Colonic mucosa (tissue), 4 donors: ENCODE results near the gene RNF166. TPM values are rescaled to one million over a fixed set of nuclear protein-coding genes. Genes with fewer than 3 reads are reported as not detected.

Experiments used
- DNase-seq: peaks from one replicate; pipeline ENCODE4 v3.0.0-alpha.2; 2020
- H3K27ac ChIP-seq: fragments of 200-600 bp; one replicate; pipeline ENCODE4 v1.8.0; 2021
- H3K27me3 ChIP-seq: fragments of 200-600 bp; one replicate; pipeline ENCODE4 v1.8.0; 2021
- H3K36me3 ChIP-seq: fragments of 200-600 bp; one replicate; pipeline ENCODE4 v1.8.0; 2021
- H3K4me1 ChIP-seq: fragments of 200-600 bp; one replicate; pipeline ENCODE4 v1.8.0; 2021; ENCODE audit warnings: mild to moderate bottlenecking
- H3K4me3 ChIP-seq: fragments of 200-600 bp; one replicate; pipeline ENCODE4 v1.8.0; 2021
- H3K9ac ChIP-seq, 2 donors: one replicate each; pipeline ENCODE4 v1.7.0; 2013; ENCODE audit warnings: control low read depth in 2 of 2, low read depth in 2 of 2, low read length in 2 of 2
- H3K9me3 ChIP-seq: fragments of 200-600 bp; one replicate; pipeline ENCODE4 v1.8.0; 2021
- CTCF ChIP-seq: fragments of 200-600 bp; IDR thresholded peaks from one replicate; pipeline ENCODE4 v1.8.0; 2022; ENCODE audit warnings: antibody characterized with exemption, mild to moderate bottlenecking
- intact Hi-C: fragments of 100-400 bp; cut with DNase I; formaldehyde crosslinking; loops from one replicate; pipeline ENCODE4 v1.14.1; 2022
- total RNA-seq, 2 donors: library from RNA; stranded (reverse); fragmentation: NEBNext Ultra II Directional in 1 of 2; extraction: Animal tissue kit (Norgen Biotek cat#: 25700) in 1 of 2; gene quantifications; one replicate each; pipeline ENCODE4 v1.2.1, GENCODE V29; 2021
- donor health status: healthy.
- donor health status: DM: no; HTN: no; CAD: no.
- donor health status: DM: no; HTN: no; CAD: no.

The RNF166 gene
- total RNA-seq, 2 donors from 2014 or later, result 9.2 to 9.3 TPM

DNA sequence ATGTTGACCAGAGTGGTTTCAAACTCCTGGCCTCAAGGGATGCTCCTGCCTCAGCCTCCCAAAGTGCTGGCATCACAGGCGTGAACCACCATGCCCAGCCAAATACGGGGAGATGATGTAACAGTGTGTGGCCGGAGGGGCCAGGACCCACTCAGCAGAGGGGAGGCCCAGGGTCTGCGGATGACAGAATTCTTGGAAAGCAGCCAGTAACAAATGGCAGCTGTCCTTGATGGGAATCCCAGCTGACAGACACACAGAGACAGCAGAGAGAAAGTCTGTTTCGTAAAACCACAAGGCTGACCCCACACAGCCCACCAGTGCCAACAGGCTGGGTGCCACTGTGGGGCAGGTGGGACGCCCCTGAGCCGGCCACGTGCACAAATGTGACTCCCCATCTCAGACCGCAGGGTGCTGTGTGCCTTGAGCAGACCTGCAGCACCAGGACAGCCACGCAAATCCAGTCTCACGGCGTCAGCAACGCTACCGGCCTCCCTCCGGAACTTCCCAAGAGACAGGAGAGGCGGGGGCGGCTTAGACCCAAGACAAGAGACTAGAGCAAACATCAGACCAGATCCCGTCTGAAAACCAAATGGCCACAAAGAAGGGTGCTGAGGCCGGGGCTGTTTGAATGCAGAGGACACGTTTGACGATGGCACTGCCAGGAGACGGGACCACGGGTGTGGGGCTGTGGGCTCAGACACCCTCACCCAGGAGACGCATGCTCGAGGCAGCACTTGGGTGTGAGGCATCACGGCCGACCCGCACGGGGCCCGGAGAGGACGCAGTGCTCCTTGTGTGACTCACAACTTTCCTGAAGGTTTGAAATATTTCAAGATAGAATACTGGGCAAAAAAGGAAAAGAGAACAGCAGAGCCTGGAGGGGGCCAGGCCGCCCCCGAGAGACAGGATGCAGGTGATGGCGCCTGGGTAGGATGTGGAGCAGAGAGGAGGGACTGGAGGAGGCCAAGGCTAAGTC, 24.7 kb upstream of the RNF166 start:
- intact Hi-C loops, result no loop called here
- no peaks in the 10 kb centered on the region for H3K9me3 ChIP-seq
- no peak for TF ChIP-seq CTCF
- no peaks in the 10 kb centered on the region for H3K4me1 ChIP-seq
- H3K27me3 ChIP-seq, result no peaks in the 10 kb centered on the region
- no peak for DNase-seq
- H3K36me3 ChIP-seq, result peaks cover 18% of the 10 kb centered on the region
- H3K4me3 ChIP-seq, result no peak overlapping the region
- no peak overlapping the region for H3K9ac ChIP-seq
- H3K27ac ChIP-seq, result no peak overlapping the region

DNA sequence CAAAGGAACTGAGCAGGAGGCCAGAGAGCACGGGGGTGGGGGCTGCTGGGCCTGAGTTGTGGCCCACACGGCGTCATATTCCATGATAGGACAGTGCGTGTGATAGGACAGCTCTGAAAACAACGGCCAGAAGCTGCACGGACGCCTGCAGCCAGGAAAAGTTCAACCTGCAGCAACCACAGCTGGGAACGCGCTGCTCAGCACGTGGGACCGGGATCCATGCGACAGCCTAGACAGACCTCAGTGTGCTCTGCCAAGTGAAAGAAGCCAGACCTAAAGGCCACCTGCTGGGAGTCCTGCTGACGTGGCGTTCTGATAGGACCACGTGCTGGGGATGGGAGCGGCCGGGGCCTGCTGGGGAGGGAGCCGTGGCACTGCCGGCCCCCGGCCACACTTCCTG, 21.7 kb upstream of the RNF166 start:
- intact Hi-C loops, result no loop called here

DNA sequence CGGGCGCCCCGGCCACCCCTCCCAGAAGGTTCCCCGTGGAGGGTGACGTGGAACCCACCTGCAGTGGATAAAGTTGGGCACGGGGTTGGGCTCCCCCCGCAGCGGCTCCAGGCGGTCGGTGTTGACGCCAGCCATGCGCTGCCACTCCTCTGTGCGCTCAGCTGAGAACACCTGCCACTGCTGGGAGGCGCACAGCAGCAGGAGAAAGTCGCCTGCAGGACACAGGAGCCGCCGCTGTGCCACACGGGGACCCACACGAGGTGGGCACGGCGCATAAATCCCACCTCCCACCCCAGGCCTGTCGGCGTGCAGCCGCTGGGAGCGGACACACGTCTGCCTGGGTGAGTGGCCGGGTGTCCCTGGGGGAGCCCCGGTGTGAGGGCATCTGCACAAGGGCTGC, 20.8 kb upstream of the RNF166 start:
- Histone ChIP-seq H3K9me3 (no peaks in the 10 kb centered on the region), H3K4me1 (no peaks in the 10 kb centered on the region), H3K27ac (no peak overlapping the region), H3K9ac (no peak overlapping the region), H3K27me3 (no peaks in the 10 kb centered on the region), H3K36me3 (peaks cover 51% of the 10 kb centered on the region), H3K4me3 (no peak overlapping the region)
- no peak for TF ChIP-seq CTCF
- DNase-seq, result no peak
- intact Hi-C loops, result no loop called here

More for the DNA sequence above, 21.7 kb upstream of the RNF166 start:
- Histone ChIP-seq H3K4me1 (no peaks in the 10 kb centered on the region), H3K27me3 (no peaks in the 10 kb centered on the region), H3K9ac (no peak overlapping the region), H3K36me3 (peaks cover 42% of the 10 kb centered on the region), H3K4me3 (no peak overlapping the region), H3K9me3 (no peaks in the 10 kb centered on the region), H3K27ac (no peak overlapping the region)
- no peak for TF ChIP-seq CTCF
- DNase-seq, result no peak

- Histone ChIP-seq H3K4me3 (no peak overlapping the region), H3K36me3 (peaks cover 50% of the 10 kb centered on the region), H3K9me3 (no peaks in the 10 kb centered on the region), H3K4me1 (no peaks in the 10 kb centered on the region), H3K27ac (no peak overlapping the region), H3K27me3 (no peaks in the 10 kb centered on the region), H3K9ac (no peak overlapping the region)
- no peak for TF ChIP-seq CTCF
- intact Hi-C loops, result no loop called here
- DNase-seq, result no peak
Observed at GRCh38 chr16:88726408-88726749, 20.2 kb upstream of the RNF166 start.

DNA sequence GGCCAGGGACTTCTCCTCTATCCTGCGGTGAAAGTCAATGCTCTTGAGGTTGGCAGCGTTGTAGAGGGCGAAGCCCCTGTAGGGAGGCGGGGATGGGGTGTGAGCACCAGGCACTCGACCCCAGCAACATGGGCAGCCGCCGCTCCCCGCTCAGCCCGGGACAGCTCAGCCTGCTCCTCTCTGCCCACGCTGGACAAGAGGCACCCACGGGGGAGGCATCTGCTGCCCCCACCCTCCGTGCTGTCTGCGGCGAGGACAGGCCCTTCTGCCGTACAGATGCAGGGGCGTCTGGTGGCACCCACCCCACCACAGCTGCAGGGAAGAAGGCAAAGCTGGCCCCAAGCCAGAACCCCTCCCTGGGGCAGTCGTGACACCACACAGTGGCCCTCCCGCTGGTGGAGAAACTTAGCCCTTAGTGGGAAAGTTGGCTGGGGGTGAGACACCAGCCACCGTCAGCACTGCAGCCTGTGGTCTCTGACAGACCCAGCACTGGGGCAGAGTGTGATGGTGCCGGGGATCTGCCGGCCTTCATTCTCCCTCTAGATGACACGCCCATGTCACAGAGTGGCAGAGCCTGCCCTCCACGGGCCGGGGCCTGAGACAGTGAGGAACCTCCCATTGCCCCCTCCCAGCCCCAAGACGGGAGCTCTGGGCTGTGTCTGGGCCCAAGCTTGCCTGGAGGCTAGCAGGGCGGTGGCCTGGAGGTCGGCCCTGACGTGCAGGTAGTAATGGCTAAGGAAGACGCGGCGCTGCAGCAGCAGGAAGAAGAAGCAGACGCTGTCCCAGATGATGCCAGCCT, 19.6 kb upstream of the RNF166 start:
- Histone ChIP-seq H3K4me3 (no peak overlapping the region), H3K9ac (no peak overlapping the region), H3K9me3 (no peaks in the 10 kb centered on the region), H3K4me1 (no peaks in the 10 kb centered on the region), H3K36me3 (peaks cover 48% of the 10 kb centered on the region), H3K27ac (no peak overlapping the region), H3K27me3 (no peaks in the 10 kb centered on the region)
- TF ChIP-seq CTCF, result no peak
- no peak for DNase-seq
- intact Hi-C loops, result no loop called here
